Stimulated activated CD8-positive, alpha-beta memory T cell treated with anti-CD3 and anti-CD28 coated beads, Interleukin-4, amount 100 ng/mL, for 48 hours (primary cell): Measurements from ENCODE around the gene IL23R.

Source experiments
- DNase-seq: peaks from one replicate; pipeline ENCODE4 v3.0.0-alpha.2; 2020

Gene IL23R

GRCh38 chr1:67250051-67250653 is 83.9 kb downstream of the IL23R start:
- DNase-seq, result no peak

GRCh38 chr1:67256291-67257172 is 90.3 kb downstream of the IL23R start:
- DNase-seq, result no peak

- no peak for DNase-seq
Measured at GRCh38 chr1:67257173-67257535, 90.9 kb downstream of the IL23R start.

GRCh38 chr1:67261680-67262079 is 95.4 kb downstream of the IL23R start:
- no peak for DNase-seq

GRCh38 chr1:67262735-67263134 is 96.5 kb downstream of the IL23R start:
- DNase-seq, result no peak

GRCh38 chr1:67264152-67264551 is 97.9 kb downstream of the IL23R start:
- no peak for DNase-seq

GRCh38 chr1:67264899-67265298 is 98.6 kb downstream of the IL23R start:
- DNase-seq, result no peak

- no peak for DNase-seq
Measured at GRCh38 chr1:67269061-67269460, 102.8 kb downstream of the IL23R start.

GRCh38 chr1:67270541-67270940 is 104.3 kb downstream of the IL23R start:
- no peak for DNase-seq

GRCh38 chr1:67273591-67273990 is 107.3 kb downstream of the IL23R start:
- no peak for DNase-seq

- DNase-seq, result no peak
Measured at GRCh38 chr1:67274623-67275325, 108.5 kb downstream of the IL23R start.

GRCh38 chr1:67280696-67281095 is 114.4 kb downstream of the IL23R start:
- DNase-seq, result no peak

- DNase-seq, result no peak
Measured at GRCh38 chr1:67281244-67281643, 115.0 kb downstream of the IL23R start.

GRCh38 chr1:67285780-67286488 is 119.7 kb downstream of the IL23R start:
- no peak for DNase-seq

- DNase-seq, result no peak
Measured at GRCh38 chr1:67290236-67290635, 124.0 kb downstream of the IL23R start.

GRCh38 chr1:67294836-67295617 is 128.8 kb downstream of the IL23R start:
- no peak for DNase-seq

- no peak for DNase-seq
Measured at GRCh38 chr1:67298762-67299161, 132.5 kb downstream of the IL23R start.

GRCh38 chr1:67299296-67299695 is 133.0 kb downstream of the IL23R start:
- no peak for DNase-seq

GRCh38 chr1:67300561-67300960 is 134.3 kb downstream of the IL23R start:
- no peak for DNase-seq

- no peak for DNase-seq
Measured at GRCh38 chr1:67304023-67304422, 137.8 kb downstream of the IL23R start.

GRCh38 chr1:67306547-67306946 is 140.3 kb downstream of the IL23R start:
- no peak for DNase-seq
